SU-DHL-6 (cell line): ENCODE data around the gene LRP1B.

Source experiments
- H2AFZ ChIP-seq: fragments of 200-600 bp; sonication (generic); 2 replicates; pipeline ENCODE4 v1.6.1; 2014; ENCODE audit warnings: low read depth, mild to moderate bottlenecking, moderate library complexity, mixed read lengths, antibody characterized with exemption, low read length; ENCODE audit not compliant: severe bottlenecking
- H3F3A ChIP-seq: fragments of 200-600 bp; shearing (Covaris generic); 2 replicates; pipeline ENCODE4 v1.6.0; 2016; ENCODE audit warnings: antibody characterized with exemption, mild to moderate bottlenecking; ENCODE audit not compliant: insufficient read depth
- H3K27ac ChIP-seq: fragments of 200-600 bp; sonication (generic); 2 replicates; pipeline ENCODE4 v1.5.1; 2016; ENCODE audit warnings: low read depth, mild to moderate bottlenecking, low read length, moderate library complexity, mixed read lengths
- H3K27me3 ChIP-seq: fragments of 200-600 bp; sonication (generic), shearing (Covaris generic); 2 replicates; pipeline ENCODE4 v1.6.0; 2014; ENCODE audit warnings: mild to moderate bottlenecking, low read length
- H3K36me3 ChIP-seq: fragments of 200-600 bp; sonication (generic); 2 replicates; pipeline ENCODE4 v1.6.1; 2014; ENCODE audit warnings: mild to moderate bottlenecking, low read length, mixed read lengths
- H3K4me2 ChIP-seq: fragments of 300-600, 200-600 bp; shearing (Covaris generic), sonication (generic); 2 replicates; pipeline ENCODE4 v1.6.0; 2014; ENCODE audit warnings: low read length, low read depth, mild to moderate bottlenecking; ENCODE audit not compliant: poor library complexity, severe bottlenecking
- H3K4me3 ChIP-seq: fragments of 200-600 bp; sonication (generic); 2 replicates; pipeline ENCODE4 v1.5.1; 2014; ENCODE audit warnings: antibody characterized with exemption, low read length, mild to moderate bottlenecking, mixed read lengths; ENCODE audit not compliant: insufficient read depth, poor library complexity, severe bottlenecking
- H3K79me2 ChIP-seq: fragments of 200-600 bp; sonication (generic); 2 replicates; pipeline ENCODE4 v1.6.1; 2014; ENCODE audit warnings: mild to moderate bottlenecking, low read length, moderate library complexity; ENCODE audit not compliant: insufficient read depth
- H3K9ac ChIP-seq: fragments of 200-600 bp; sonication (generic); 2 replicates; pipeline ENCODE4 v1.7.0; 2014; ENCODE audit warnings: mild to moderate bottlenecking, low read length
- H3K9me2 ChIP-seq: fragments of 200-600 bp; sonication (generic); replicated peaks from 2 replicates; pipeline ENCODE4 v1.6.1; 2014; ENCODE audit warnings: low read length; ENCODE audit not compliant: insufficient read depth
- H3K9me3 ChIP-seq: fragments of 200-600 bp; sonication (generic); 2 replicates; pipeline ENCODE4 v1.6.1; 2014; ENCODE audit warnings: low read length, mixed read lengths; ENCODE audit not compliant: insufficient read depth
- H4K20me1 ChIP-seq: fragments of 200-600 bp; sonication (generic); 2 replicates; pipeline ENCODE4 v1.6.1; 2014; ENCODE audit warnings: low read depth, mild to moderate bottlenecking, antibody characterized with exemption, low read length, moderate library complexity, mixed read lengths
- EZH2phosphoT487 ChIP-seq: fragments of 200-600 bp; sonication (generic), shearing (Covaris generic); conservative IDR thresholded peaks from 2 replicates; pipeline ENCODE4 v1.6.1; 2018; ENCODE audit warnings: mild to moderate bottlenecking, antibody characterized with exemption, low read length, moderate library complexity, mixed read lengths
- TF ChIP-seq, protein P1 (sequence below): fragments of 200-600 bp; sonication (generic); IDR thresholded peaks from one replicate; pipeline ENCODE4 v1.5.1; 2017; ENCODE audit warnings: antibody characterized with exemption, mild to moderate bottlenecking, low read length, moderate library complexity; ENCODE audit not compliant: insufficient read depth, poor library complexity, severe bottlenecking

The LRP1B gene

DNA sequence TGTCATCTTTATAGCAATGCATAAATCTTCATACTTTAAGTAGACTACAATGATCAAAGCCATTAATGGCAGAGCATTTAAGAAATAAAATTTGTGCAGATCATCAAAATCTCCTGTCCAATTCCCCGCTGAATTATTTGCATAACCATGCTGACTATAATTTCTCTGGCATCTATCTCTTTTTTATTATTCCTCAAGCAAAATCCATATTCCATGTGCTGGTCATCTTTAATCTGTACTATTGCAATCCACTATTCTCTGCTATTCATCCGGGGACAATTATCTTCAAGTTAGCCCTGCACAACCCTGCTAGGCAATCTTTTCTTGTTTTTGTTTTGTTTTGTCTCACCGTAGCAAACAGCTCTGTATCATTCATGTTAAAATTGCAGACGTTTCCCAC, 1881.0 kb downstream of the LRP1B start:
- Histone ChIP-seq H2AFZ (no peak overlapping the region), H3K9me2 (no peaks in the 10 kb centered on the region), H3K4me3 (no peak overlapping the region), H3F3A (no peaks in the 10 kb centered on the region), H3K4me2 (no peak overlapping the region), H4K20me1 (no peaks in the 10 kb centered on the region), H3K79me2 (no peaks in the 10 kb centered on the region), H3K9me3 (no peaks in the 10 kb centered on the region), H3K9ac (no peak overlapping the region), H3K27ac (no peak overlapping the region), H3K36me3 (no peaks in the 10 kb centered on the region), H3K27me3 (no peaks in the 10 kb centered on the region)
- TF ChIP-seq, protein P1, sequence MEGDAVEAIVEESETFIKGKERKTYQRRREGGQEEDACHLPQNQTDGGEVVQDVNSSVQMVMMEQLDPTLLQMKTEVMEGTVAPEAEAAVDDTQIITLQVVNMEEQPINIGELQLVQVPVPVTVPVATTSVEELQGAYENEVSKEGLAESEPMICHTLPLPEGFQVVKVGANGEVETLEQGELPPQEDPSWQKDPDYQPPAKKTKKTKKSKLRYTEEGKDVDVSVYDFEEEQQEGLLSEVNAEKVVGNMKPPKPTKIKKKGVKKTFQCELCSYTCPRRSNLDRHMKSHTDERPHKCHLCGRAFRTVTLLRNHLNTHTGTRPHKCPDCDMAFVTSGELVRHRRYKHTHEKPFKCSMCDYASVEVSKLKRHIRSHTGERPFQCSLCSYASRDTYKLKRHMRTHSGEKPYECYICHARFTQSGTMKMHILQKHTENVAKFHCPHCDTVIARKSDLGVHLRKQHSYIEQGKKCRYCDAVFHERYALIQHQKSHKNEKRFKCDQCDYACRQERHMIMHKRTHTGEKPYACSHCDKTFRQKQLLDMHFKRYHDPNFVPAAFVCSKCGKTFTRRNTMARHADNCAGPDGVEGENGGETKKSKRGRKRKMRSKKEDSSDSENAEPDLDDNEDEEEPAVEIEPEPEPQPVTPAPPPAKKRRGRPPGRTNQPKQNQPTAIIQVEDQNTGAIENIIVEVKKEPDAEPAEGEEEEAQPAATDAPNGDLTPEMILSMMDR: no peak
- no peak for TF ChIP-seq EZH2phosphoT487

DNA sequence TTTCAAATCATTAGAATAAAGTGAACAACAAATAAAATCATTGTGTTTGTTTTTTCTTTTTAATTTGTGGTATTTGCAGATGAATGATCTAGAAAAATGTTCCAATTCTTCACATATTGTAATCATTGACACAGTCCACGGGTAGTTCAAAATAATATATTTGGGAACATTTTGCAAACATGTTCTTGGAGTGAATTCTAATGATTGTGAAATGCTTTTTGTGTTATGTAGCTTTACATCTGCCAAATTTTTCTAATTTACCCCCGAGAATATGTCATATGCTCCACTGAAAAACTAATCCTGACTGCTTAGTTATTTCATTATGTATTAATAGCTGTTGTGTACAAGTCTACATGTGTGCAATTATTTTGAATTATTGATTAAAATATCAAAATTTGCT, 1882.2 kb downstream of the LRP1B start:
- H3K4me2 ChIP-seq: no peak overlapping the region
- no peak overlapping the region for H2AFZ ChIP-seq
- no peak overlapping the region for H3K9ac ChIP-seq
- H3K27me3 ChIP-seq: no peaks in the 10 kb centered on the region
- no peak overlapping the region for H3K27ac ChIP-seq
- H3K36me3 ChIP-seq: no peaks in the 10 kb centered on the region
- no peaks in the 10 kb centered on the region for H3K79me2 ChIP-seq
- H3K4me3 ChIP-seq: no peak overlapping the region
- H4K20me1 ChIP-seq: no peaks in the 10 kb centered on the region
- H3K9me3 ChIP-seq: no peaks in the 10 kb centered on the region
- TF ChIP-seq, protein P1: no peak
- TF ChIP-seq EZH2phosphoT487: no peak
- no peaks in the 10 kb centered on the region for H3F3A ChIP-seq
- no peaks in the 10 kb centered on the region for H3K9me2 ChIP-seq

DNA sequence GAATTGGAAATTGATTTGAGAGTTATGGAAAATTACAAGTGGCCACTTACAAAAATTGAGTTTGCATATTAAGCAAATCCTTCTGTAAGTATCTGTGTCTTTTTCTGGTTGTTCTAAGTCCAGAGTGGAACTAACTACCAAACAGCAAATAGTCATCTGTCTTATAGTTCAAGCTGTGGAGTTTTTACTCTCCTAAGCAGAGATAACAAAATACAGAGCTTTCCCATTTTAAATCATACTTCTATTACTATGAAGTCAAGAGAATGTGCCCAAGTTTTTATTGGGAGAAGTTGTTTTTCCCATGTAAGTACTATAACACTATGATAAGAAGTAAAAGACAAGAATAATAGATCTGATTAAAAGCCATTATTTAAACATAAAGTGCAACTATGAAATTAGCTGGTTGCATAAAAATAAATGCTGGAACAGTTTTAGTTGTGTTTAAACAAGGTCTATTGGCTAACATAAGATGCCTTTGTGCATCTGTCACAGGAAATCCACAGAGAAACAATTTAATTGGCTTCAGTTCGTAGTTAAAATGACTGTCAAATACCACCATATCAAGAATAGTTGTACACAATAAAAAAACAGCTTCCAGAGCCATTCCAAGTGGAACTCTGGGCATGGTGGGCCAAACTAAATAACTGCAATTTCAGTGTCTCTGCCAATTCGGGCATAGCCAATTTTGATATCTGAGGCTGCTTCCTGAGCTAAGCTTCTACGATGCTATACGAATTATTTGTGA, 1883.2 kb downstream of the LRP1B start:
- Histone ChIP-seq H3K27me3 (no peaks in the 10 kb centered on the region), H3K36me3 (no peaks in the 10 kb centered on the region), H2AFZ (no peak overlapping the region), H3F3A (no peaks in the 10 kb centered on the region), H3K4me3 (no peak overlapping the region), H3K9ac (no peak overlapping the region), H3K4me2 (no peak overlapping the region), H4K20me1 (no peaks in the 10 kb centered on the region), H3K27ac (no peak overlapping the region), H3K79me2 (no peaks in the 10 kb centered on the region), H3K9me3 (no peaks in the 10 kb centered on the region), H3K9me2 (no peaks in the 10 kb centered on the region)
- TF ChIP-seq, protein P1: no peak
- no peak for TF ChIP-seq EZH2phosphoT487
